ENCODE data around the gene GRID2. TPM values are rescaled to one million over a fixed set of nuclear protein-coding genes. Genes with fewer than 3 reads are reported as not detected.

The GRID2 gene
- total and polyA plus RNA-seq, 7 experiments from 2014 or later = not detected

- Histone ChIP-seq H3K9me3 (ENCODE audit: control insufficient read depth in 2 of 3, low read length in 3 of 3) (no peaks in the 10 kb centered on the region), H3K27ac (ENCODE audit: low read depth, low read length) (no peak overlapping the region), H3K4me3 (ENCODE audit: low read length) (no peak overlapping the region), H3K36me3 (ENCODE audit: control insufficient read depth in 2 of 3, insufficient read depth in 3 of 3, low read length in 3 of 3) (no peaks in the 10 kb centered on the region), H3K27me3 (ENCODE audit: control insufficient read depth in 2 of 2, insufficient read depth in 2 of 2, low read length in 2 of 2) (no peaks in the 10 kb centered on the region), H3K4me1 (ENCODE audit: control insufficient read depth in 2 of 2, insufficient read depth in 2 of 2, low read length in 2 of 2) (no peaks in the 10 kb centered on the region)
- no peaks in the 10 kb centered on the region for H3K4me1 Mint-ChIP-seq
- ChIA-PET CTCF (no interaction called here), POLR2A (no interaction called here)
- no peaks in the 10 kb centered on the region for H3K36me3 Mint-ChIP-seq
- ATAC-seq (no peak), DNase-seq (no peak)
- no peak overlapping the region for H3K27ac Mint-ChIP-seq
- no peaks in the 10 kb centered on the region for H3K27me3 Mint-ChIP-seq
- no peak overlapping the region for H3K4me3 Mint-ChIP-seq
- H3K9me3 Mint-ChIP-seq = peaks cover 0 to 20% (median 2%) of the 10 kb centered on the region in 11 donors
- intact Hi-C loops (cut with micrococcal nuclease) = no loop called here
These were observed 848.7 kb downstream of the GRID2 start for GRCh38 chr4:93152491-93152890.

GRCh38 chr4:93157986-93158385, 854.2 kb downstream of the GRID2 start:
- ATAC-seq (no peak), DNase-seq (no peak)
- intact Hi-C loops (cut with micrococcal nuclease) = no loop called here
- POLR2A ChIA-PET = no interaction called here
- Mint-ChIP-seq H3K27me3 (no peaks in the 10 kb centered on the region), H3K4me3 (no peak overlapping the region), H3K27ac (no peak overlapping the region), H3K36me3 (no peaks in the 10 kb centered on the region), H3K4me1 (no peaks in the 10 kb centered on the region), H3K9me3 (peaks cover 0 to 32% (median 5%) of the 10 kb centered on the region in 11 donors)
- H3K4me3 ChIP-seq (ENCODE audit: low read length) = no peak overlapping the region
- H3K36me3 ChIP-seq (ENCODE audit: control insufficient read depth in 2 of 3, insufficient read depth in 3 of 3, low read length in 3 of 3) = no peaks in the 10 kb centered on the region
- H3K27ac ChIP-seq (ENCODE audit: low read depth, low read length) = no peak overlapping the region
- CTCF ChIA-PET = no interaction called here
- H3K4me1 ChIP-seq (ENCODE audit: control insufficient read depth in 2 of 2, insufficient read depth in 2 of 2, low read length in 2 of 2) = no peaks in the 10 kb centered on the region
- no peaks in the 10 kb centered on the region for H3K9me3 ChIP-seq (ENCODE audit: control insufficient read depth in 2 of 3, low read length in 3 of 3)
- no peaks in the 10 kb centered on the region for H3K27me3 ChIP-seq (ENCODE audit: control insufficient read depth in 2 of 2, insufficient read depth in 2 of 2, low read length in 2 of 2)

GRCh38 chr4:93168053-93168452, 864.3 kb downstream of the GRID2 start:
- Mint-ChIP-seq H3K9me3 (peaks cover 0 to 10% (median 0%) of the 10 kb centered on the region in 11 donors), H3K4me3 (no peak overlapping the region), H3K36me3 (no peaks in the 10 kb centered on the region), H3K4me1 (no peaks in the 10 kb centered on the region), H3K27me3 (no peaks in the 10 kb centered on the region), H3K27ac (no peak overlapping the region)
- intact Hi-C loops (cut with micrococcal nuclease) = no loop called here
- ChIA-PET POLR2A (no interaction called here), CTCF (no interaction called here)
- no peaks in the 10 kb centered on the region for H3K4me1 ChIP-seq (ENCODE audit: control insufficient read depth in 2 of 2, insufficient read depth in 2 of 2, low read length in 2 of 2)
- H3K4me3 ChIP-seq (ENCODE audit: low read length) = no peak overlapping the region
- H3K9me3 ChIP-seq (ENCODE audit: control insufficient read depth in 2 of 3, low read length in 3 of 3) = no peaks in the 10 kb centered on the region
- ATAC-seq (no peak), DNase-seq (no peak)
- H3K36me3 ChIP-seq (ENCODE audit: control insufficient read depth in 2 of 3, insufficient read depth in 3 of 3, low read length in 3 of 3) = no peaks in the 10 kb centered on the region
- H3K27me3 ChIP-seq (ENCODE audit: control insufficient read depth in 2 of 2, insufficient read depth in 2 of 2, low read length in 2 of 2) = no peaks in the 10 kb centered on the region
- no peak overlapping the region for H3K27ac ChIP-seq (ENCODE audit: low read depth, low read length)

- Mint-ChIP-seq H3K9me3 (peaks cover 0 to 13% (median 0%) of the 10 kb centered on the region in 11 donors), H3K36me3 (no peaks in the 10 kb centered on the region), H3K4me3 (no peak overlapping the region), H3K27me3 (no peaks in the 10 kb centered on the region), H3K27ac (no peak overlapping the region), H3K4me1 (no peaks in the 10 kb centered on the region)
- no peaks in the 10 kb centered on the region for H3K9me3 ChIP-seq (ENCODE audit: control insufficient read depth in 2 of 3, low read length in 3 of 3)
- no peak overlapping the region for H3K27ac ChIP-seq (ENCODE audit: low read depth, low read length)
- no peaks in the 10 kb centered on the region for H3K27me3 ChIP-seq (ENCODE audit: control insufficient read depth in 2 of 2, insufficient read depth in 2 of 2, low read length in 2 of 2)
- POLR2A ChIA-PET = no interaction called here
- H3K4me3 ChIP-seq (ENCODE audit: low read length) = no peak overlapping the region
- H3K4me1 ChIP-seq (ENCODE audit: control insufficient read depth in 2 of 2, insufficient read depth in 2 of 2, low read length in 2 of 2) = no peaks in the 10 kb centered on the region
- CTCF ChIA-PET = no interaction called here
- ATAC-seq (no peak), DNase-seq (no peak)
- no peaks in the 10 kb centered on the region for H3K36me3 ChIP-seq (ENCODE audit: control insufficient read depth in 2 of 3, insufficient read depth in 3 of 3, low read length in 3 of 3)
- intact Hi-C loops (cut with micrococcal nuclease) = no loop called here
These were observed 866.2 kb downstream of the GRID2 start for GRCh38 chr4:93169966-93170365.

GRCh38 chr4:93174598-93174997, 870.8 kb downstream of the GRID2 start:
- Histone ChIP-seq H3K27me3 (ENCODE audit: control insufficient read depth in 2 of 2, insufficient read depth in 2 of 2, low read length in 2 of 2) (no peaks in the 10 kb centered on the region), H3K36me3 (ENCODE audit: control insufficient read depth in 2 of 3, insufficient read depth in 3 of 3, low read length in 3 of 3) (no peaks in the 10 kb centered on the region), H3K4me3 (ENCODE audit: low read length) (no peak overlapping the region), H3K27ac (ENCODE audit: low read depth, low read length) (no peak overlapping the region), H3K9me3 (ENCODE audit: control insufficient read depth in 2 of 3, low read length in 3 of 3) (no peaks in the 10 kb centered on the region), H3K4me1 (ENCODE audit: control insufficient read depth in 2 of 2, insufficient read depth in 2 of 2, low read length in 2 of 2) (no peaks in the 10 kb centered on the region)
- no peak overlapping the region for H3K27ac Mint-ChIP-seq
- POLR2A ChIA-PET = no interaction called here
- H3K4me3 Mint-ChIP-seq = no peak overlapping the region
- H3K27me3 Mint-ChIP-seq = no peaks in the 10 kb centered on the region
- H3K4me1 Mint-ChIP-seq = no peaks in the 10 kb centered on the region
- peaks cover 0 to 12% (median 0%) of the 10 kb centered on the region in 11 donors for H3K9me3 Mint-ChIP-seq
- DNase-seq (no peak), ATAC-seq (no peak)
- no peaks in the 10 kb centered on the region for H3K36me3 Mint-ChIP-seq
- CTCF ChIA-PET = no interaction called here
- intact Hi-C loops (cut with micrococcal nuclease) = no loop called here

- POLR2A ChIA-PET = no interaction called here
These were observed 874.5 kb downstream of the GRID2 start for GRCh38 chr4:93178279-93178678.

GRCh38 chr4:93179044-93179443, 875.3 kb downstream of the GRID2 start:
- ChIA-PET CTCF (interaction anchor here (0.6 kb wide), 1 partner anchor 20 kb away, joined by 3 read pairs; no protein-coding TSS in a partner anchor), POLR2A (no interaction called here)
- H3K27me3 Mint-ChIP-seq = no peaks in the 10 kb centered on the region
- peaks cover 0 to 10% (median 3%) of the 10 kb centered on the region in 11 donors for H3K9me3 Mint-ChIP-seq
- Histone ChIP-seq H3K27me3 (ENCODE audit: control insufficient read depth in 2 of 2, insufficient read depth in 2 of 2, low read length in 2 of 2) (no peaks in the 10 kb centered on the region), H3K4me1 (ENCODE audit: control insufficient read depth in 2 of 2, insufficient read depth in 2 of 2, low read length in 2 of 2) (no peaks in the 10 kb centered on the region), H3K9me3 (ENCODE audit: control insufficient read depth in 2 of 3, low read length in 3 of 3) (no peaks in the 10 kb centered on the region), H3K36me3 (ENCODE audit: control insufficient read depth in 2 of 3, insufficient read depth in 3 of 3, low read length in 3 of 3) (no peaks in the 10 kb centered on the region), H3K27ac (ENCODE audit: low read depth, low read length) (no peak overlapping the region), H3K4me3 (ENCODE audit: low read length) (no peak overlapping the region)
- no peaks in the 10 kb centered on the region for H3K4me1 Mint-ChIP-seq
- no peaks in the 10 kb centered on the region for H3K36me3 Mint-ChIP-seq
- H3K4me3 Mint-ChIP-seq = no peak overlapping the region
- intact Hi-C loops (cut with micrococcal nuclease) = no loop called here
- no peak for DNase-seq
- H3K27ac Mint-ChIP-seq = no peak overlapping the region
- ATAC-seq = no peak

More at GRCh38 chr4:93178279-93178678, 874.5 kb downstream of the GRID2 start:
- Mint-ChIP-seq H3K4me3 (no peak overlapping the region), H3K27ac (peak overlapping the region in 1 of 9 donors; percentile 56), H3K9me3 (peaks cover 0 to 10% (median 3%) of the 10 kb centered on the region in 11 donors), H3K27me3 (no peaks in the 10 kb centered on the region), H3K36me3 (no peaks in the 10 kb centered on the region), H3K4me1 (no peaks in the 10 kb centered on the region)
- Histone ChIP-seq H3K4me1 (ENCODE audit: control insufficient read depth in 2 of 2, insufficient read depth in 2 of 2, low read length in 2 of 2) (no peaks in the 10 kb centered on the region), H3K4me3 (ENCODE audit: low read length) (no peak overlapping the region), H3K9me3 (ENCODE audit: control insufficient read depth in 2 of 3, low read length in 3 of 3) (no peaks in the 10 kb centered on the region), H3K27ac (ENCODE audit: low read depth, low read length) (no peak overlapping the region), H3K27me3 (ENCODE audit: control insufficient read depth in 2 of 2, insufficient read depth in 2 of 2, low read length in 2 of 2) (no peaks in the 10 kb centered on the region), H3K36me3 (ENCODE audit: control insufficient read depth in 2 of 3, insufficient read depth in 3 of 3, low read length in 3 of 3) (no peaks in the 10 kb centered on the region)
- CTCF ChIA-PET = no interaction called here
- ATAC-seq (no peak), DNase-seq (no peak)
- intact Hi-C loops (cut with micrococcal nuclease) = no loop called here
